HepG2 (cell line): ENCODE measurements around the gene GLE1. TPM values are rescaled to one million over a fixed set of nuclear protein-coding genes. Genes with fewer than 3 reads are reported as not detected.

Source experiments
- ATAC-seq: fragments of 200-7000 bp; cut with Tn5 transposase; 3 replicates; pipeline ENCODE4 v1.9.1; 2020; ENCODE audit warnings: mild to moderate bottlenecking, moderate library complexity
- BruUV-seq: library from RNA; stranded (reverse); fragments of 400-500 nt; replicated peaks from 2 replicates; lab custom pipeline; 2021; lab: Mats Ljungman, UMichigan
- CTCF ChIA-PET: fragments of 300-600 bp; formaldehyde crosslinking; extraction: SDS; loops from one replicate; lab custom pipeline; 2021; ENCODE audit warnings: low total read pairs, inconsistent platforms, low intra/inter-chr PET ratio; lab: Yijun Ruan, JAX
- POLR2A ChIA-PET: fragments of 350-600 bp; sonication (Branson Sonifier 250); formaldehyde crosslinking; loops from one replicate; lab custom pipeline; 2020; ENCODE audit warnings: antibody characterized with exemption, inconsistent platforms; lab: Yijun Ruan, JAX
- DNase-seq: peaks from one replicate; pipeline ENCODE4 v3.0.0-alpha.2; 2015; ENCODE audit warnings: low spot score
- FAIRE-seq: peaks from 3 replicates; lab custom pipeline; 2011; peaks lifted over from hg19 to GRCh38; lab: Jason Lieb, UNC
- H2AFZ ChIP-seq: one replicate; pipeline ENCODE4 v1.6.1; 2011; ENCODE audit warnings: low read length, inconsistent platforms
- H3K27ac ChIP-seq: fragments of 300-600 bp; 3 replicates; pipeline ENCODE4 v1.8.0; 2011; ENCODE audit warnings: mixed run types, mild to moderate bottlenecking, mixed read lengths, low read length, inconsistent platforms; ENCODE audit not compliant: insufficient read depth; ENCODE audit errors: extremely low read length
- H3K27me3 ChIP-seq, 2 experiments: fragments of 200-600 bp in 1 of 2; 2 replicates in 1 of 2; 3 replicates in 1 of 2; pipeline versions ENCODE4 v1.6.0 to v1.8.0; 2011; ENCODE audit warnings: low read length in 2 of 2, mild to moderate bottlenecking in 2 of 2, moderate library complexity in 2 of 2, inconsistent platforms in 1 of 2; ENCODE audit not compliant: insufficient read depth in 2 of 2, control insufficient read depth in 1 of 2
- H3K36me3 ChIP-seq, 2 experiments: fragments of 200-600 bp in 1 of 2; replicated peaks in 1 of 2; 2 replicates in 1 of 2; 3 replicates in 1 of 2; pipeline versions ENCODE4 v1.5.1 to v1.8.0; 2011; ENCODE audit warnings: low read length in 2 of 2, inconsistent platforms in 1 of 2; ENCODE audit not compliant: insufficient read depth in 2 of 2, control insufficient read depth in 1 of 2
- H3K4me1 ChIP-seq: 2 replicates; pipeline ENCODE4 v1.5.1; 2012; ENCODE audit warnings: low read length, inconsistent platforms; ENCODE audit not compliant: insufficient read depth
- H3K4me2 ChIP-seq: 2 replicates; pipeline ENCODE4 v1.6.0; 2011; ENCODE audit warnings: low read depth, low read length, inconsistent platforms
- H3K4me3 ChIP-seq, 3 experiments: fragments of 200-600 bp in 1 of 3; sonication (generic), shearing (Covaris generic) in 1 of 3; replicated peaks in 1 of 3; 2 replicates each; pipeline ENCODE4 v1.5.1; 2011 to 2016; ENCODE audit warnings: low read length in 3 of 3, inconsistent platforms in 2 of 3, low read depth in 2 of 3, mild to moderate bottlenecking in 2 of 3, control low read depth in 1 of 3, mixed read lengths in 1 of 3; ENCODE audit not compliant: insufficient read depth in 1 of 3
- H3K79me2 ChIP-seq: one replicate; pipeline ENCODE4 v1.6.1; 2011; ENCODE audit warnings: low read length, inconsistent platforms; ENCODE audit not compliant: insufficient read depth
- H3K9ac ChIP-seq: 2 replicates; pipeline ENCODE4 v1.6.0; 2011; ENCODE audit warnings: mild to moderate bottlenecking, low read depth, low read length, inconsistent platforms; ENCODE audit not compliant: insufficient read depth
- H3K9me3 ChIP-seq: 2 replicates; pipeline ENCODE4 v1.5.1; 2012; ENCODE audit warnings: mild to moderate bottlenecking, low read length
- H4K20me1 ChIP-seq: 2 replicates; pipeline ENCODE4 v1.6.0; 2011; ENCODE audit warnings: inconsistent platforms, mild to moderate bottlenecking, low read length, moderate library complexity; ENCODE audit not compliant: insufficient read depth
- CAMTA2 ChIP-seq: sonication (generic); formaldehyde crosslinking; IDR thresholded peaks from 2 replicates; pipeline ENCODE4 v1.4.0; 2020; ENCODE audit warnings: mild to moderate bottlenecking, missing genetic modification reagents, borderline replicate concordance
- E2F2 ChIP-seq: sonication (generic); formaldehyde crosslinking; IDR thresholded peaks from 2 replicates; pipeline ENCODE4 v1.4.0; 2020; ENCODE audit warnings: missing genetic modification reagents, borderline replicate concordance
- E2F5 ChIP-seq: sonication (generic); formaldehyde crosslinking; conservative IDR thresholded peaks from 2 replicates; pipeline ENCODE4 v1.4.0; 2020; ENCODE audit warnings: missing genetic modification reagents
- EP300 ChIP-seq, 3 experiments: sonication (generic) in 1 of 3; formaldehyde crosslinking in 1 of 3; IDR thresholded peaks; 2 replicates each; pipeline versions ENCODE4 v1.5.1 to v1.6.1; 2011 to 2020; ENCODE audit warnings: low read depth in 2 of 3, low read length in 2 of 3, borderline replicate concordance in 1 of 3, improper control_type of control experiment in 1 of 3, mild to moderate bottlenecking in 1 of 3, missing genetic modification reagents in 1 of 3, moderate library complexity in 1 of 3
- NR2F2 ChIP-seq: IDR thresholded peaks from 2 replicates; pipeline ENCODE4 v1.6.1; 2012; ENCODE audit warnings: low read depth, inconsistent platforms, borderline replicate concordance
- SCMH1 ChIP-seq: sonication (generic); formaldehyde crosslinking; IDR thresholded peaks from 2 replicates; pipeline ENCODE4 v1.9.0; 2021; ENCODE audit warnings: missing genetic modification reagents, mild to moderate bottlenecking, borderline replicate concordance
- SNAI1 ChIP-seq: sonication (generic); formaldehyde crosslinking; IDR thresholded peaks from 2 replicates; pipeline ENCODE4 v1.5.0; 2020; ENCODE audit warnings: mild to moderate bottlenecking, missing genetic modification reagents, borderline replicate concordance
- SNAPC2 ChIP-seq: sonication (generic); formaldehyde crosslinking; IDR thresholded peaks from 2 replicates; pipeline ENCODE4 v1.8.1; 2022; ENCODE audit warnings: mild to moderate bottlenecking, missing genetic modification reagents
- SP2 ChIP-seq: sonication (generic); formaldehyde crosslinking; IDR thresholded peaks from 2 replicates; pipeline ENCODE4 v1.5.1; 2020; ENCODE audit warnings: mild to moderate bottlenecking, missing genetic modification reagents
- TFAP4 ChIP-seq: sonication (generic); IDR thresholded peaks from 2 replicates; pipeline ENCODE4 v1.6.1; 2016; ENCODE audit warnings: low read depth, borderline replicate concordance
- YEATS4 ChIP-seq: sonication (generic); formaldehyde crosslinking; IDR thresholded peaks from 2 replicates; pipeline ENCODE4 v1.4.0; 2020; ENCODE audit warnings: missing genetic modification reagents, borderline replicate concordance
- ZFP36L2 ChIP-seq: sonication (generic); formaldehyde crosslinking; IDR thresholded peaks from 2 replicates; pipeline ENCODE4 v1.4.0; 2020; ENCODE audit warnings: missing genetic modification reagents
- ZNF44 ChIP-seq: sonication (generic); formaldehyde crosslinking; IDR thresholded peaks from 2 replicates; pipeline ENCODE4 v1.5.1; 2020; ENCODE audit warnings: mild to moderate bottlenecking, missing genetic modification reagents
- ZNF646 ChIP-seq: sonication (generic); formaldehyde crosslinking; IDR thresholded peaks from 2 replicates; pipeline ENCODE4 v1.9.0; 2021; ENCODE audit warnings: mild to moderate bottlenecking, missing genetic modification reagents
- ZNF792 ChIP-seq: IDR thresholded peaks from 2 replicates; pipeline ENCODE4 v1.6.1; 2016
- WGBS: methylation state at CpG from one replicate; pipeline ENCODE4 v1.1.6; 2017; ENCODE audit warnings: low lambda C conversion rate; 5-methylcytosine and 5-hydroxymethylcytosine counted together
- in situ Hi-C: cut with HindIII; loops from 2 replicates; pipeline ENCODE4 v1.10.0; 2017; ENCODE audit warnings: low pct_unique_long_range_greater_than_20kb; ENCODE audit not compliant: extremely low pct_ligation_motif_present
- intact Hi-C: fragments of 100-400 bp; cut with micrococcal nuclease; formaldehyde crosslinking; loops from one replicate; pipeline ENCODE4 v1.10.0; 2022; ENCODE audit not compliant: unreplicated experiment
- polyA plus RNA-seq, 8 experiments: library from polyadenylated mRNA; depleted of rRNA in 3 of 8; stranded (reverse) in 7 of 8; unstranded in 1 of 8; fragments of >200 nt; fragmentation: Illumina TruSeq in 4 of 8; extraction: Trizol in 4 of 8; gene quantifications; 2 replicates each; pipeline versions ENCODE4 v1.2.1 to v1.2.3, GENCODE V29; 2011 to 2016; ENCODE audit warnings: low read depth in 4 of 8, missing spikeins in 1 of 8, mixed read lengths in 1 of 8; ENCODE audit not compliant: insufficient read depth in 1 of 8
- total RNA-seq, 5 experiments: library from RNA; depleted of rRNA; stranded (reverse); fragments of >200 nt; fragmentation: Illumina TruSeq; extraction: Trizol; gene quantifications; 2 replicates each; pipeline ENCODE4 v1.2.3, GENCODE V29; 2016; ENCODE audit warnings: low read depth in 1 of 5

The GLE1 gene
- total and polyA plus RNA-seq, 2 of the 13 experiments (the other 11 are each of a cell fraction or from before 2014, with no cell fraction given), result 14.7 to 28.8 TPM

- TF ChIP-seq SNAPC2, result no peak
- no peak for TF ChIP-seq SNAI1
Observed at GRCh38 chr9:128546504-128546903, 42.0 kb downstream of the GLE1 start (continued).

GRCh38 chr9:128548876-128549275, 44.4 kb downstream of the GLE1 start:
- no peaks in the 10 kb centered on the region for H3K9me3 ChIP-seq
- FAIRE-seq, result no peak
- no peak overlapping the region for H3K9ac ChIP-seq
- no peaks in the 10 kb centered on the region; a peak in 1 of 5 replicates for H3K27me3 ChIP-seq
- ChIA-PET POLR2A (no interaction called here), CTCF (no interaction called here)
- H3K4me3 ChIP-seq, result no peak overlapping the region
- no TSS peak for BruUV-seq
- no peak overlapping the region for H3K27ac ChIP-seq
- peaks cover 30% of the 10 kb centered on the region for H3K4me1 ChIP-seq
- intact Hi-C loops (no loop called here), in situ Hi-C loops (no loop called here)
- peaks cover 8% of the 10 kb centered on the region; the same call in 1 of the 2 replicates for H4K20me1 ChIP-seq
- H2AFZ ChIP-seq, result no peak overlapping the region
- no peak for ATAC-seq
- no peak overlapping the region for H3K4me2 ChIP-seq
- WGBS, result 78% methylated on average over 7 of the region's 7 CpGs
- peaks cover 11% of the 10 kb centered on the region for H3K79me2 ChIP-seq
- H3K36me3 ChIP-seq, result no peaks in the 10 kb centered on the region
- no peak for DNase-seq
- TF ChIP-seq ZNF792, result no peak
- TF ChIP-seq YEATS4 (CRISPR knock-in tag), result no peak
- TF ChIP-seq SCMH1 (CRISPR knock-in tag), result no peak
- TF ChIP-seq TFAP4, result no peak
- TF ChIP-seq ZNF646, result no peak
- no peak for TF ChIP-seq ZFP36L2 (CRISPR knock-in tag)
- TF ChIP-seq EP300 (IDR thresholded peaks at IDR 0.05; ENCODE audit: low read depth in 2 of 2, low read length in 2 of 2), result no peak
- TF ChIP-seq EP300 (CRISPR knock-in tag; IDR thresholded peaks at IDR 0.05; ENCODE audit: borderline replicate concordance), result no peak
- no peak for TF ChIP-seq SP2 (CRISPR knock-in tag)
- TF ChIP-seq E2F5 (CRISPR knock-in tag), result no peak
- no peak for TF ChIP-seq CAMTA2 (CRISPR knock-in tag)
- no peak for TF ChIP-seq NR2F2
- TF ChIP-seq E2F2 (CRISPR knock-in tag), result no peak
- TF ChIP-seq ZNF44, result no peak
